GM23338 (cell line): ENCODE results near the gene CDK18. TPM values are rescaled to one million over a fixed set of nuclear protein-coding genes. Genes with fewer than 3 reads are reported as not detected.

Source experiments
- ATAC-seq: fragments of 200-7000 bp; cut with Tn5 transposase; 3 replicates; pipeline ENCODE4 v1.9.1; 2020
- DNase-seq: peaks from one replicate; pipeline ENCODE4 v3.0.0-alpha.2; 2015; ENCODE audit warnings: low spot score
- H2AFZ ChIP-seq: fragments of 200-600 bp; sonication (generic); 2 replicates; pipeline ENCODE4 v1.8.0; 2016; ENCODE audit warnings: antibody characterized with exemption, mild to moderate bottlenecking, moderate library complexity
- H3F3A ChIP-seq: fragments of 200-600 bp; sonication (generic); replicated peaks from 2 replicates; pipeline ENCODE4 v1.8.0; 2017; ENCODE audit warnings: antibody characterized with exemption, mixed run types, low read depth
- H3K27ac ChIP-seq: fragments of 200-600 bp; sonication (generic); 2 replicates; pipeline ENCODE4 v1.6.1; 2016; ENCODE audit warnings: low read depth
- H3K27me3 ChIP-seq: fragments of 200-600 bp; sonication (generic); 2 replicates; pipeline ENCODE4 v1.8.0; 2016; ENCODE audit warnings: mild to moderate bottlenecking, mixed run types, moderate library complexity; ENCODE audit not compliant: insufficient read depth
- H3K36me3 ChIP-seq: fragments of 200-600 bp; sonication (generic); 2 replicates; pipeline ENCODE4 v1.8.0; 2016; ENCODE audit warnings: mild to moderate bottlenecking; ENCODE audit not compliant: insufficient read depth
- H3K4me1 ChIP-seq: fragments of 200-600 bp; sonication (generic); 2 replicates; pipeline ENCODE4 v1.8.0; 2016; ENCODE audit warnings: mild to moderate bottlenecking, moderate library complexity; ENCODE audit not compliant: insufficient read depth
- H3K4me2 ChIP-seq: fragments of 200-600 bp; sonication (generic); 2 replicates; pipeline ENCODE4 v1.7.1; 2017; ENCODE audit warnings: mixed run types
- H3K4me3 ChIP-seq: fragments of 200-600 bp; sonication (generic); 2 replicates; pipeline ENCODE4 v1.6.1; 2016; ENCODE audit warnings: mixed run types
- H3K79me2 ChIP-seq: fragments of 200-600 bp; sonication (generic); replicated peaks from 2 replicates; pipeline ENCODE4 v1.8.0; 2017; ENCODE audit warnings: mild to moderate bottlenecking; ENCODE audit not compliant: insufficient read depth
- H3K9me2 ChIP-seq: fragments of 200-600 bp; sonication (generic); 2 replicates; pipeline ENCODE4 v1.8.0; 2017; ENCODE audit not compliant: insufficient read depth
- H4K20me1 ChIP-seq: fragments of 200-600 bp; sonication (generic); replicated peaks from 2 replicates; pipeline ENCODE4 v1.8.0; 2017; ENCODE audit warnings: mild to moderate bottlenecking; ENCODE audit not compliant: insufficient read depth
- H3K27ac Mint-ChIP-seq: 2 replicates; pipeline ENCODE4 v1.8.0; 2020; ENCODE audit warnings: inconsistent platforms, mild to moderate bottlenecking, moderate library complexity, mixed read lengths
- H3K27me3 Mint-ChIP-seq: 3 replicates; pipeline ENCODE4 v1.8.0; 2022; ENCODE audit warnings: low read depth, mild to moderate bottlenecking, moderate library complexity, mixed read lengths, inconsistent platforms; ENCODE audit not compliant: insufficient read depth, poor library complexity
- H3K36me3 Mint-ChIP-seq: 3 replicates; pipeline ENCODE4 v1.8.0; 2021; ENCODE audit warnings: low read depth, mild to moderate bottlenecking, inconsistent platforms, moderate library complexity, mixed read lengths
- H3K4me1 Mint-ChIP-seq: 3 replicates; pipeline ENCODE4 v1.8.0; 2020; ENCODE audit warnings: mild to moderate bottlenecking, inconsistent platforms, mixed read lengths
- H3K4me3 Mint-ChIP-seq: 3 replicates; pipeline ENCODE4 v1.8.0; 2021; ENCODE audit warnings: moderate library complexity, mild to moderate bottlenecking, inconsistent platforms, mixed read lengths
- H3K9me3 Mint-ChIP-seq: 3 replicates; pipeline ENCODE4 v1.8.0; 2020; ENCODE audit warnings: moderate library complexity, mild to moderate bottlenecking, inconsistent platforms, mixed read lengths
- POLR2AphosphoS5 ChIP-seq: IDR thresholded peaks from 2 replicates; pipeline ENCODE4 v1.6.1; 2016; ENCODE audit warnings: antibody characterized with exemption, low read depth
- STAT1 ChIP-seq: IDR thresholded peaks from one replicate; pipeline ENCODE4 v1.6.1; 2016; ENCODE audit warnings: antibody characterized with exemption; ENCODE audit not compliant: unreplicated experiment
- ZNF331 ChIP-seq: fragments of 250-450 bp; sonication (Bioruptor Pico); IDR thresholded peaks from 2 replicates; pipeline ENCODE4 v1.5.0; 2020; ENCODE audit warnings: low read depth, mild to moderate bottlenecking, moderate library complexity
- polyA plus RNA-seq: library from polyadenylated mRNA; unstranded; fragments of >200 nt; fragmentation: Nextera tagmentation; extraction: Ambion mirVana; gene quantifications from 2 replicates; pipeline ENCODE4 v1.2.1, GENCODE V29; 2016
- total RNA-seq: library from RNA; depleted of rRNA; stranded (reverse); fragments of >200 nt; shearing (Covaris generic); gene quantifications from 2 replicates; pipeline ENCODE4 v1.2.3, GENCODE V29; 2014
- TF ChIP-seq, protein P1 (sequence below): fragments of 250-450 bp; sonication (Bioruptor Pico); IDR thresholded peaks from 2 replicates; pipeline ENCODE4 v1.5.0; 2020; ENCODE audit warnings: mild to moderate bottlenecking, moderate library complexity

The CDK18 gene
- total and polyA plus RNA-seq, 2 experiments from 2014 or later = 21.1 to 46.5 TPM

DNA sequence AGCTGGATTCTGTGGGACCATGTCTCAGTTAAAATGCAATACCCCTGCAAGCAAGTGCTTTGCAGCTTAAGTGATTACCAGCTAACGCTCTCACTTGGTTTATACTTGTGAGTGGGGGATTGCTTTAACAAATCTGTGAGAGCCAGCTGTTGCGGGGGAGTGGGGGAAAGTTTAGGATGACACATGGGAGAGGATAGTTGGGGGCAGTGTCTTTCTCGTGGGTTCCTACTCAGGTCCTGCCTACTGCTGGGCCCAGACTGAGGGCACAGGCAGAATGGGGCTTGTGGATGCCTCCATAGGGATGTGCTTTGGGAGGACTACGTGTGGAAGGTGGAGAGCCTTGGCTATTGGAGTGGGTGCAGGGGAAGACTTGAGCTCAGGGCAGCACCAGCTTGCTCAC is 67.3 kb downstream of the CDK18 start (continued):
- TF ChIP-seq, protein P1, sequence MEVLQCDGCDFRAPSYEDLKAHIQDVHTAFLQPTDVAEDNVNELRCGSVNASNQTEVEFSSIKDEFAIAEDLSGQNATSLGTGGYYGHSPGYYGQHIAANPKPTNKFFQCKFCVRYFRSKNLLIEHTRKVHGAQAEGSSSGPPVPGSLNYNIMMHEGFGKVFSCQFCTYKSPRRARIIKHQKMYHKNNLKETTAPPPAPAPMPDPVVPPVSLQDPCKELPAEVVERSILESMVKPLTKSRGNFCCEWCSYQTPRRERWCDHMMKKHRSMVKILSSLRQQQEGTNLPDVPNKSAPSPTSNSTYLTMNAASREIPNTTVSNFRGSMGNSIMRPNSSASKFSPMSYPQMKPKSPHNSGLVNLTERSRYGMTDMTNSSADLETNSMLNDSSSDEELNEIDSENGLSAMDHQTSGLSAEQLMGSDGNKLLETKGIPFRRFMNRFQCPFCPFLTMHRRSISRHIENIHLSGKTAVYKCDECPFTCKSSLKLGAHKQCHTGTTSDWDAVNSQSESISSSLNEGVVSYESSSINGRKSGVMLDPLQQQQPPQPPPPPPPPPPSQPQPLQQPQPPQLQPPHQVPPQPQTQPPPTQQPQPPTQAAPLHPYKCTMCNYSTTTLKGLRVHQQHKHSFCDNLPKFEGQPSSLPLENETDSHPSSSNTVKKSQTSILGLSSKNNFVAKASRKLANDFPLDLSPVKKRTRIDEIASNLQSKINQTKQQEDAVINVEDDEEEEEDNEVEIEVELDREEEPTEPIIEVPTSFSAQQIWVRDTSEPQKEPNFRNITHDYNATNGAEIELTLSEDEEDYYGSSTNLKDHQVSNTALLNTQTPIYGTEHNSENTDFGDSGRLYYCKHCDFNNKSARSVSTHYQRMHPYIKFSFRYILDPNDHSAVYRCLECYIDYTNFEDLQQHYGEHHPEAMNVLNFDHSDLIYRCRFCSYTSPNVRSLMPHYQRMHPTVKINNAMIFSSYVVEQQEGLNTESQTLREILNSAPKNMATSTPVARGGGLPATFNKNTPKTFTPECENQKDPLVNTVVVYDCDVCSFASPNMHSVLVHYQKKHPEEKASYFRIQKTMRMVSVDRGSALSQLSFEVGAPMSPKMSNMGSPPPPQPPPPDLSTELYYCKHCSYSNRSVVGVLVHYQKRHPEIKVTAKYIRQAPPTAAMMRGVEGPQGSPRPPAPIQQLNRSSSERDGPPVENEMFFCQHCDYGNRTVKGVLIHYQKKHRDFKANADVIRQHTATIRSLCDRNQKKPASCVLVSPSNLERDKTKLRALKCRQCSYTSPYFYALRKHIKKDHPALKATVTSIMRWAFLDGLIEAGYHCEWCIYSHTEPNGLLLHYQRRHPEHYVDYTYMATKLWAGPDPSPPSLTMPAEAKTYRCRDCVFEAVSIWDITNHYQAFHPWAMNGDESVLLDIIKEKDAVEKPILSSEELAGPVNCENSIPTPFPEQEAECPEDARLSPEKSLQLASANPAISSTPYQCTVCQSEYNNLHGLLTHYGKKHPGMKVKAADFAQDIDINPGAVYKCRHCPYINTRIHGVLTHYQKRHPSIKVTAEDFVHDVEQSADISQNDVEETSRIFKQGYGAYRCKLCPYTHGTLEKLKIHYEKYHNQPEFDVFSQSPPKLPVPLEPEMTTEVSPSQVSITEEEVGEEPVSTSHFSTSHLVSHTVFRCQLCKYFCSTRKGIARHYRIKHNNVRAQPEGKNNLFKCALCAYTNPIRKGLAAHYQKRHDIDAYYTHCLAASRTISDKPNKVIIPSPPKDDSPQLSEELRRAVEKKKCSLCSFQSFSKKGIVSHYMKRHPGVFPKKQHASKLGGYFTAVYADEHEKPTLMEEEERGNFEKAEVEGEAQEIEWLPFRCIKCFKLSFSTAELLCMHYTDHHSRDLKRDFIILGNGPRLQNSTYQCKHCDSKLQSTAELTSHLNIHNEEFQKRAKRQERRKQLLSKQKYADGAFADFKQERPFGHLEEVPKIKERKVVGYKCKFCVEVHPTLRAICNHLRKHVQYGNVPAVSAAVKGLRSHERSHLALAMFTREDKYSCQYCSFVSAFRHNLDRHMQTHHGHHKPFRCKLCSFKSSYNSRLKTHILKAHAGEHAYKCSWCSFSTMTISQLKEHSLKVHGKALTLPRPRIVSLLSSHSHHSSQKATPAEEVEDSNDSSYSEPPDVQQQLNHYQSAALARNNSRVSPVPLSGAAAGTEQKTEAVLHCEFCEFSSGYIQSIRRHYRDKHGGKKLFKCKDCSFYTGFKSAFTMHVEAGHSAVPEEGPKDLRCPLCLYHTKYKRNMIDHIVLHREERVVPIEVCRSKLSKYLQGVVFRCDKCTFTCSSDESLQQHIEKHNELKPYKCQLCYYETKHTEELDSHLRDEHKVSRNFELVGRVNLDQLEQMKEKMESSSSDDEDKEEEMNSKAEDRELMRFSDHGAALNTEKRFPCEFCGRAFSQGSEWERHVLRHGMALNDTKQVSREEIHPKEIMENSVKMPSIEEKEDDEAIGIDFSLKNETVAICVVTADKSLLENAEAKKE (CRISPR knock-in tag) = no peak
- no peak for TF ChIP-seq POLR2AphosphoS5

DNA sequence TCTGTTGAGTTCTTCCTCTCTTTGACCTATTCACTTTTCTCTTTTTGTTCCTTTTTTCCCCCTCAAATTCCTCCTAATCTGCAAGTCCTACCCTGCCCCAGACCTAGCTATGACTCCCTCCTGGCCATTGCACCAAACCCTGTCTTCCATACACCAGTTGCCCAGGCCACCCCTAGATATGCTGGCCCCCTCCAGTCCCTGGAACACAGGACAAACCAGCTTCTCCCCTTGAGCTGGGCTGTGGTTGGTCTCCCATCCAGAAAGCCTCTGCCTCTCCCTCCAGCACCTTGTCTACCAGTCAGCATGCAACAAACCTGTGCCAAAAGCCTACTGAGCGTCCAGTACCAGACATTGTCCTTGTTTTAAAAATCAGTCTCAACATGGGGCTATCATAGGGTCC is 68.0 kb downstream of the CDK18 start:
- Histone ChIP-seq H3K4me3 (no peak overlapping the region), H4K20me1 (no peaks in the 10 kb centered on the region), H2AFZ (no peak overlapping the region), H3K27ac (no peak overlapping the region), H3K4me1 (peaks cover 11% of the 10 kb centered on the region), H3K79me2 (no peaks in the 10 kb centered on the region), H3K4me2 (no peak overlapping the region), H3F3A (0 out of 2 replicates have a peak, but pooled peaks cover 3% of the 10 kb centered on the region), H3K9me2 (no peaks in the 10 kb centered on the region), H3K36me3 (no peaks in the 10 kb centered on the region), H3K27me3 (peaks cover 50% of the 10 kb centered on the region)
- DNase-seq (no peak), ATAC-seq (no peak)
- Mint-ChIP-seq H3K4me1 (peaks cover 17% of the 10 kb centered on the region), H3K9me3 (no peaks in the 10 kb centered on the region), H3K4me3 (no peak overlapping the region; the same call in 2 of the 3 replicates), H3K27ac (no peak overlapping the region), H3K36me3 (no peaks in the 10 kb centered on the region), H3K27me3 (peaks cover 43% of the 10 kb centered on the region)
- no peak for TF ChIP-seq ZNF331 (CRISPR knock-in tag)
- TF ChIP-seq, protein P1 (CRISPR knock-in tag) = no peak
- TF ChIP-seq STAT1 = no peak
